ENCODE results near the gene USP22.
"Not testable (repeated sequence)": the region's sequence is repeated elsewhere in the genome, so short reads cannot be mapped to it uniquely, and the experiment has no call there.

Gene USP22

GRCh38 chr17:20977609-20978253 lies 65.1 kb downstream of the USP22 start:
- not testable (repeated sequence) for DNase-seq (ENCODE audit: low read depth in 1 of 2, low spot score in 1 of 2); H3K27ac ChIP-seq (replicated peaks); H3K4me3 ChIP-seq (replicated peaks; ENCODE audit: insufficient read depth, low read length); H3K27me3 ChIP-seq (ENCODE audit: insufficient read depth, poor library complexity, severe bottlenecking)
- TF ChIP-seq SPI1 (IDR thresholded peaks at IDR 0.05; ENCODE audit: borderline replicate concordance, low read depth) = peak; percentile 2; the same call in 1 of the 2 replicates

GRCh38 chr17:20975566-20975965 lies 67.2 kb downstream of the USP22 start:
- TF ChIP-seq POLR2AphosphoS5 (IDR thresholded peaks at IDR 0.05; ENCODE audit: low read depth) (no peak), SPI1 (IDR thresholded peaks at IDR 0.05; ENCODE audit: borderline replicate concordance, low read depth) (no peak), GABPA (IDR thresholded peaks at IDR 0.05; ENCODE audit: low read depth) (no peak), REST (IDR thresholded peaks at IDR 0.05; ENCODE audit: insufficient replicate concordance, low read depth) (no peak), CTCF (IDR thresholded peaks at IDR 0.05; ENCODE audit: insufficient read depth, low read length) (no peak)
- DNase-seq (ENCODE audit: low read depth in 1 of 2, low spot score in 1 of 2) = no peak
- H3K27ac ChIP-seq (replicated peaks) = no peak overlapping the region
- H3K4me3 ChIP-seq (replicated peaks; ENCODE audit: insufficient read depth, low read length) = no peak overlapping the region
- H3K27me3 ChIP-seq (ENCODE audit: insufficient read depth, poor library complexity, severe bottlenecking) = no peaks in the 10 kb centered on the region

GRCh38 chr17:20970329-20970728 lies 72.5 kb downstream of the USP22 start:
- Histone ChIP-seq H3K27ac (replicated peaks) (no peak overlapping the region), H3K4me3 (replicated peaks; ENCODE audit: insufficient read depth, low read length) (no peak overlapping the region), H3K27me3 (ENCODE audit: insufficient read depth, poor library complexity, severe bottlenecking) (no peaks in the 10 kb centered on the region)
- TF ChIP-seq CTCF (IDR thresholded peaks at IDR 0.05; ENCODE audit: insufficient read depth, low read length) = no peak
- no peak for TF ChIP-seq GABPA (IDR thresholded peaks at IDR 0.05; ENCODE audit: low read depth)
- TF ChIP-seq REST (IDR thresholded peaks at IDR 0.05; ENCODE audit: insufficient replicate concordance, low read depth) = no peak
- no peak for TF ChIP-seq SPI1 (IDR thresholded peaks at IDR 0.05; ENCODE audit: borderline replicate concordance, low read depth)
- no peak for TF ChIP-seq POLR2AphosphoS5 (IDR thresholded peaks at IDR 0.05; ENCODE audit: low read depth)
- no peak for DNase-seq (ENCODE audit: low read depth in 1 of 2, low spot score in 1 of 2)

- no peak overlapping the region for H3K27ac ChIP-seq (replicated peaks)
- TF ChIP-seq REST (IDR thresholded peaks at IDR 0.05; ENCODE audit: insufficient replicate concordance, low read depth) (no peak), GABPA (IDR thresholded peaks at IDR 0.05; ENCODE audit: low read depth) (no peak), SPI1 (IDR thresholded peaks at IDR 0.05; ENCODE audit: borderline replicate concordance, low read depth) (no peak), POLR2AphosphoS5 (IDR thresholded peaks at IDR 0.05; ENCODE audit: low read depth) (no peak), CTCF (IDR thresholded peaks at IDR 0.05; ENCODE audit: insufficient read depth, low read length) (no peak)
- H3K4me3 ChIP-seq (replicated peaks; ENCODE audit: insufficient read depth, low read length) = no peak overlapping the region
- H3K27me3 ChIP-seq (ENCODE audit: insufficient read depth, poor library complexity, severe bottlenecking) = no peaks in the 10 kb centered on the region
- DNase-seq (ENCODE audit: low read depth in 1 of 2, low spot score in 1 of 2) = no peak
These were observed 73.7 kb downstream of the USP22 start for GRCh38 chr17:20968913-20969616.
